Thyroid gland (tissue), 4 donors: ENCODE data around the gene VMAC. TPM values are rescaled to one million over a fixed set of nuclear protein-coding genes. Genes with fewer than 3 reads are reported as not detected.

ENCODE experiments used
- DNase-seq, 2 donors: peaks; one replicate each; pipeline ENCODE4 v3.0.0-alpha.2; 2019
- H3K27ac ChIP-seq, 3 donors: fragments of 200-600 bp; sonication (generic); 1 replicate in 2 of 3; 2 replicates in 1 of 3; pipeline ENCODE4 v1.5.1; 2016 to 2019; ENCODE audit warnings: mild to moderate bottlenecking in 1 of 3, moderate library complexity in 1 of 3
- H3K27me3 ChIP-seq: fragments of 200-600 bp; sonication (generic); one replicate; pipeline ENCODE4 v1.5.1; 2019
- H3K36me3 ChIP-seq, 2 donors: fragments of 200-600 bp; sonication (generic); one replicate each; pipeline ENCODE4 v1.5.1; 2016 to 2019
- H3K4me1 ChIP-seq, 2 donors: fragments of 200-600 bp; sonication (generic); one replicate each; pipeline ENCODE4 v1.5.1; 2017 to 2019
- H3K4me3 ChIP-seq, 3 donors: fragments of 200-600 bp; sonication (generic); replicated peaks in 1 of 3; 1 replicate in 2 of 3; 2 replicates in 1 of 3; pipeline ENCODE4 v1.5.1; 2016; ENCODE audit warnings: mild to moderate bottlenecking in 1 of 3
- H3K9me3 ChIP-seq: fragments of 200-600 bp; sonication (generic); one replicate; pipeline ENCODE4 v1.5.1; 2017
- CTCF ChIP-seq, 6 experiments: fragments of 200-600 bp in 3 of 6; fragments of 450-650 bp in 3 of 6; sonication (generic) in 3 of 6; IDR thresholded peaks; one replicate each; pipeline ENCODE4 v1.5.1; 2016 to 2019; ENCODE audit warnings: antibody characterized with exemption in 6 of 6, mild to moderate bottlenecking in 2 of 6, inconsistent platforms in 1 of 6, moderate library complexity in 1 of 6
- POLR2A ChIP-seq, 2 donors: fragments of 450-650 bp; IDR thresholded peaks; one replicate each; pipeline ENCODE4 v1.6.1; 2017; ENCODE audit warnings: antibody characterized with exemption in 2 of 2, mild to moderate bottlenecking in 2 of 2, moderate library complexity in 1 of 2
- WGBS, 2 donors: methylation state at CpG; one replicate each; pipeline ENCODE4 v1.1.5; 2017; 5-methylcytosine and 5-hydroxymethylcytosine counted together
- intact Hi-C: fragments of 100-400 bp; cut with DNase I; formaldehyde crosslinking; loops from one replicate; pipeline ENCODE4 v1.15.1; 2023
- total RNA-seq, 4 donors: library from RNA; depleted of rRNA; stranded (reverse); fragments of >200 nt; gene quantifications; one replicate each; pipeline ENCODE4 v1.2.3, GENCODE V29; 2016

The VMAC gene
- total RNA-seq, 4 donors from 2014 or later: 14.3 to 27.2 (median 17.8) TPM

- Histone ChIP-seq H3K27ac (peak overlapping the region in 2 of 3 donors; percentile 67 to 89), H3K4me3 (no peak overlapping the region), H3K9me3 (no peaks in the 10 kb centered on the region), H3K27me3 (no peaks in the 10 kb centered on the region), H3K36me3 (peaks cover 31 to 47% of the 10 kb centered on the region in 2 donors), H3K4me1 (peaks cover 26 to 30% of the 10 kb centered on the region in 2 donors)
- WGBS, 2 donors: 46 to 70% methylated on average over 9 to 14 of the region's 14 CpGs
- TF ChIP-seq CTCF (IDR thresholded peaks at IDR 0.05): no peak
- no peak for TF ChIP-seq POLR2A (IDR thresholded peaks at IDR 0.05)
- intact Hi-C loops: no loop called here
- no peak for DNase-seq
Measured at GRCh38 chr19:5916181-5916708, 11.6 kb downstream of the VMAC start.

GRCh38 chr19:5917431-5918107, 12.9 kb downstream of the VMAC start:
- Histone ChIP-seq H3K9me3 (no peaks in the 10 kb centered on the region), H3K4me3 (no peak overlapping the region), H3K36me3 (peaks cover 36 to 51% of the 10 kb centered on the region in 2 donors), H3K27me3 (no peaks in the 10 kb centered on the region), H3K27ac (no peak overlapping the region), H3K4me1 (peaks cover 26 to 30% of the 10 kb centered on the region in 2 donors)
- WGBS, 2 donors: 96 to 98% methylated on average over 9 to 31 of the region's 36 CpGs
- TF ChIP-seq CTCF (IDR thresholded peaks at IDR 0.05): no peak
- TF ChIP-seq POLR2A (IDR thresholded peaks at IDR 0.05): no peak
- intact Hi-C loops: no loop called here
- DNase-seq: no peak

- 95 to 97% methylated on average over 11 to 17 of the region's 20 CpGs for whole genome bisulfite sequencing, 2 donors
- TF ChIP-seq POLR2A (IDR thresholded peaks at IDR 0.05) (no peak), CTCF (IDR thresholded peaks at IDR 0.05) (no peak)
- no peak for DNase-seq
- intact Hi-C loops: no loop called here
- no peaks in the 10 kb centered on the region for H3K9me3 ChIP-seq
- peaks cover 26 to 29% of the 10 kb centered on the region in 2 donors for H3K4me1 ChIP-seq
- no peak overlapping the region for H3K4me3 ChIP-seq
- H3K36me3 ChIP-seq: peaks cover 46 to 59% of the 10 kb centered on the region in 2 donors
- H3K27ac ChIP-seq: no peak overlapping the region
- no peaks in the 10 kb centered on the region for H3K27me3 ChIP-seq
Measured at GRCh38 chr19:5918463-5919079, 13.9 kb downstream of the VMAC start.

GRCh38 chr19:5921516-5922160, 17.0 kb downstream of the VMAC start:
- H3K4me3 ChIP-seq: no peak overlapping the region
- H3K9me3 ChIP-seq: no peaks in the 10 kb centered on the region
- intact Hi-C loops: no loop called here
- no peak for TF ChIP-seq CTCF (IDR thresholded peaks at IDR 0.05)
- no peak for TF ChIP-seq POLR2A (IDR thresholded peaks at IDR 0.05)
- peaks cover 4 to 8% of the 10 kb centered on the region in 2 donors for H3K4me1 ChIP-seq
- peaks cover 61 to 79% of the 10 kb centered on the region in 2 donors for H3K36me3 ChIP-seq
- 87 to 96% methylated on average over 21 of the region's 21 CpGs for WGBS, 2 donors
- H3K27ac ChIP-seq: no peak overlapping the region
- DNase-seq: no peak
- no peaks in the 10 kb centered on the region for H3K27me3 ChIP-seq
